Heart left ventricle (tissue), 13 donors: ENCODE results near the gene CEP63.

Source experiments
- CTCF ChIP-seq, 12 donors: fragments of 200-600 bp; sonication (generic) in 4 of 12; IDR thresholded peaks; one replicate each; pipeline versions ENCODE4 v1.5.0 to v1.8.0; 2018 to 2022; ENCODE audit warnings: antibody characterized with exemption in 12 of 12, mild to moderate bottlenecking in 5 of 12
- POLR2A ChIP-seq, 2 donors: fragments of 450-650 bp; IDR thresholded peaks; one replicate each; pipeline ENCODE4 v1.6.1; 2017; ENCODE audit warnings: antibody characterized with exemption in 2 of 2, mild to moderate bottlenecking in 2 of 2, moderate library complexity in 2 of 2
- donor health status: ischemic (EF 13 %, LVEDD 7.1; RV severe dilation, severe dysfunction).
- donor health status: DM: no; HTN: yes; CAD: no.
- donor health status: DM: no; HTN: no; CAD: no.
- donor health status: ischemic (EF 25% LVEDD 6.9; RV normal size, moderate dysfunction).
- donor health status: ischemic (EF 25% LVEDD 5.7; RV mildly dilated, moderate dysfunction).
- donor health status: ischemic (EF 35%, LVEDD 5.7; RV mildly dilated, moderate dysfunction).
- donor health status: nonischemic (EF 11% LVEDD 7.7; RV severe dilation, severe dysfunction).
- donor health status: DM: yes; HTN: yes; CAD: no.
- donor health status: PGD.
- donor health status: ischemic (EF 29% LVEDD 5.4; RV normal size, mild dysfunction).
- donor health status: nonischemic (EF 23%, LVEDD 6.1; RV moderate dilation, normal function).

GRCh38 chr3:134474956-134475355 is 10.9 kb upstream of the CEP63 start:
- TF ChIP-seq CTCF (IDR thresholded peaks at IDR 0.05): no peak
- TF ChIP-seq POLR2A (IDR thresholded peaks at IDR 0.05): no peak
